Gastrocnemius medialis (tissue), 4 donors: ENCODE results near the gene OPA1. TPM values are rescaled to one million over a fixed set of nuclear protein-coding genes. Genes with fewer than 3 reads are reported as not detected.

Source experiments
- ATAC-seq, 2 donors: fragments of 150-250 bp; one replicate each; pipeline ENCODE4 v1.9.1; 2016
- DNase-seq, 2 donors: peaks; one replicate each; pipeline ENCODE4 v3.0.0-alpha.2; 2019
- H3K27ac ChIP-seq, 4 donors: fragments of 200-600 bp; sonication (generic); 1 replicate in 1 of 4; 2 replicates in 3 of 4; pipeline ENCODE4 v1.5.1; 2016 to 2018; ENCODE audit warnings: mild to moderate bottlenecking in 2 of 4, moderate library complexity in 1 of 4
- H3K27me3 ChIP-seq, 3 donors: fragments of 200-600 bp; sonication (generic) in 2 of 3; 1 replicate in 1 of 3; 2 replicates in 2 of 3; pipeline versions ENCODE4 v1.5.1 to v1.6.0; 2016 to 2019; ENCODE audit warnings: mild to moderate bottlenecking in 1 of 3, moderate library complexity in 1 of 3
- H3K36me3 ChIP-seq, 2 donors: fragments of 200-600 bp; sonication (generic) in 1 of 2; one replicate each; pipeline ENCODE4 v1.5.1; 2017 to 2018
- H3K4me1 ChIP-seq, 2 donors: fragments of 200-600 bp; sonication (generic) in 1 of 2; one replicate each; pipeline ENCODE4 v1.5.1; 2016 to 2017; ENCODE audit warnings: mild to moderate bottlenecking in 2 of 2
- H3K4me3 ChIP-seq, 4 donors: fragments of 200-600 bp; sonication (generic) in 3 of 4; 1 replicate in 1 of 4; 2 replicates in 3 of 4; pipeline ENCODE4 v1.5.1; 2016 to 2019; ENCODE audit warnings: mild to moderate bottlenecking in 2 of 4
- H3K9me3 ChIP-seq, 3 donors: fragments of 200-600 bp; sonication (generic) in 2 of 3; 1 replicate in 1 of 3; 2 replicates in 2 of 3; pipeline ENCODE4 v1.5.1; 2016 to 2019
- POLR2A ChIP-seq, 2 donors: fragments of 450-650 bp; IDR thresholded peaks; one replicate each; pipeline ENCODE4 v1.6.1; 2017; ENCODE audit warnings: antibody characterized with exemption in 2 of 2, mild to moderate bottlenecking in 2 of 2, moderate library complexity in 2 of 2
- in situ Hi-C, 4 donors: fragments of 200-750 bp; cut with MboI; loops; one replicate each; pipeline versions ENCODE4 v1.15.0 to v1.8.0; 2017; ENCODE audit warnings: low sequenced_read_pairs in 4 of 4
- intact Hi-C: fragments of 100-400 bp; cut with DNase I; formaldehyde crosslinking; loops from one replicate; pipeline ENCODE4 v1.15.1; 2023; ENCODE audit warnings: low total_unique reads
- total RNA-seq, 4 donors: library from RNA; depleted of rRNA; stranded (reverse); fragments of >200 nt; gene quantifications; one replicate each; pipeline versions ENCODE4 v1.1.0 to v1.2.3, GENCODE V29; 2016
- TF ChIP-seq, protein P1 (sequence below), 5 experiments: fragments of 450-650 bp in 3 of 5; fragments of 200-600 bp in 2 of 5; sonication (generic) in 2 of 5; IDR thresholded peaks in 4 of 5; conservative IDR thresholded peaks in 1 of 5; 1 replicate in 4 of 5; 2 replicates in 1 of 5; pipeline ENCODE4 v1.5.1; 2016 to 2019; ENCODE audit warnings: antibody characterized with exemption in 5 of 5, mild to moderate bottlenecking in 3 of 5, moderate library complexity in 3 of 5

OPA1 gene
- total RNA-seq, 4 donors from 2014 or later, result 59.8 to 78.2 (median 72.2) TPM

DNA sequence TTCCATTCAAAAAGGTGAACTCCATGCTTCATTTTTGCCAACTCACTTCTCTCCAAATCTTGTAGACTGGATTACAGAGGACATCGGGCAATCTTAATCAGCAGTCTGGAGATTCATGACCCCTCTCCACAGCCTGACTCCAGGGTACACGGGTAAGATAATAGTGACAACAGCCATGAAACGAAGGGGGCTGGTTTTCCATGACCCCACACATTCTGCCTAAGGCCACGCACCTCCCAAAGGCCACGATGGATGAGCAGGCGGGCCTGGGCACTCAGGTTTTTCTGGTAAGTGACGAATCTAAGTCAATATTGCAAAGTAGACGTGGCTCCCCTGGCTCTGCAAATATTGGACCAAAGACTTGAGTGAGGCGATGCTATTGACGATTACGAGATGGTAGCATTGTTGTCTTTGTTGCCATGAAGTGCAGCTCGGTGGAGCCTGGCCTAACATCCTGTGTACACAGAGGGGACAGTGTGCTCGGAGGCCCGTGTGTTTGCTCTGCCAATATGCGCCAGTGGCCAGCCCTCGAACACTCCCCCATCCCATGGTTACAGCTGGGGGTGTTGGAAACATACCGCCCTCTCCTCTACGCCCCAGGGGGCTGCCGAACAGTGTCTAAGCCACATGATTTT, 119.1 kb downstream of the OPA1 start:
- no peak for TF ChIP-seq POLR2A (IDR thresholded peaks at IDR 0.05)
- TF ChIP-seq, protein P1, sequence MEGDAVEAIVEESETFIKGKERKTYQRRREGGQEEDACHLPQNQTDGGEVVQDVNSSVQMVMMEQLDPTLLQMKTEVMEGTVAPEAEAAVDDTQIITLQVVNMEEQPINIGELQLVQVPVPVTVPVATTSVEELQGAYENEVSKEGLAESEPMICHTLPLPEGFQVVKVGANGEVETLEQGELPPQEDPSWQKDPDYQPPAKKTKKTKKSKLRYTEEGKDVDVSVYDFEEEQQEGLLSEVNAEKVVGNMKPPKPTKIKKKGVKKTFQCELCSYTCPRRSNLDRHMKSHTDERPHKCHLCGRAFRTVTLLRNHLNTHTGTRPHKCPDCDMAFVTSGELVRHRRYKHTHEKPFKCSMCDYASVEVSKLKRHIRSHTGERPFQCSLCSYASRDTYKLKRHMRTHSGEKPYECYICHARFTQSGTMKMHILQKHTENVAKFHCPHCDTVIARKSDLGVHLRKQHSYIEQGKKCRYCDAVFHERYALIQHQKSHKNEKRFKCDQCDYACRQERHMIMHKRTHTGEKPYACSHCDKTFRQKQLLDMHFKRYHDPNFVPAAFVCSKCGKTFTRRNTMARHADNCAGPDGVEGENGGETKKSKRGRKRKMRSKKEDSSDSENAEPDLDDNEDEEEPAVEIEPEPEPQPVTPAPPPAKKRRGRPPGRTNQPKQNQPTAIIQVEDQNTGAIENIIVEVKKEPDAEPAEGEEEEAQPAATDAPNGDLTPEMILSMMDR (IDR thresholded peaks at IDR 0.05 in 4 of 5, conservative IDR thresholded peaks at IDR 0.05 in 1 of 5), result no peak
- H3K36me3 ChIP-seq, result no peaks in the 10 kb centered on the region
- no peak for DNase-seq
- no peaks in the 10 kb centered on the region for H3K27me3 ChIP-seq
- in situ Hi-C loops, result no loop called here
- no peak for ATAC-seq
- H3K4me1 ChIP-seq, result peaks cover 0 to 6% of the 10 kb centered on the region in 2 donors
- H3K4me3 ChIP-seq, result no peak overlapping the region
- H3K9me3 ChIP-seq, result peaks cover 0 to 5% (median 0%) of the 10 kb centered on the region in 3 donors
- intact Hi-C loops, result no loop called here
- no peak overlapping the region for H3K27ac ChIP-seq

DNA sequence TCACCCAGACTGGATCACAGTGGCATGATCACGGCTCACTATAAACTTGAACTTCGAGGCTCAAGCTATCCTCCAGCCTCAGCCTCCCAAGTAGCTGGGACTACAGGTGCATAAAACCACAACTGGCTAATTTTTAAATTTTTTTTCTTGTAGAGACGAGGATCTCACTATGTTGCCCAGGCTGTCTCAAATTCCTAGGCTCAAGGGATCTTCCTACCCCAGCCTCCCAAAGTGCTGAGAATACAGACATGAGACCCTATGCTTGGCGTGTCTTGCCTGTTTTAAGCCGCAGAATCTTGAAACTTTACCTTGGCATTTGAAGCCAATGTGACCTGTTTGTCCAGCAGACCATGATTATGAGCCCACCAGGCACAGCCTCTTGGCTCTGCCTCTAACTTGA, 119.9 kb downstream of the OPA1 start:
- intact Hi-C loops, result no loop called here
- Histone ChIP-seq H3K36me3 (no peaks in the 10 kb centered on the region), H3K4me1 (peaks cover 0 to 6% of the 10 kb centered on the region in 2 donors), H3K9me3 (peaks cover 0 to 5% (median 0%) of the 10 kb centered on the region in 3 donors), H3K27me3 (no peaks in the 10 kb centered on the region), H3K27ac (no peak overlapping the region), H3K4me3 (no peak overlapping the region)
- DNase-seq (no peak), ATAC-seq (no peak)
- in situ Hi-C loops, result no loop called here
- TF ChIP-seq, protein P1 (IDR thresholded peaks at IDR 0.05 in 4 of 5, conservative IDR thresholded peaks at IDR 0.05 in 1 of 5), result no peak
- TF ChIP-seq POLR2A (IDR thresholded peaks at IDR 0.05), result no peak

DNA sequence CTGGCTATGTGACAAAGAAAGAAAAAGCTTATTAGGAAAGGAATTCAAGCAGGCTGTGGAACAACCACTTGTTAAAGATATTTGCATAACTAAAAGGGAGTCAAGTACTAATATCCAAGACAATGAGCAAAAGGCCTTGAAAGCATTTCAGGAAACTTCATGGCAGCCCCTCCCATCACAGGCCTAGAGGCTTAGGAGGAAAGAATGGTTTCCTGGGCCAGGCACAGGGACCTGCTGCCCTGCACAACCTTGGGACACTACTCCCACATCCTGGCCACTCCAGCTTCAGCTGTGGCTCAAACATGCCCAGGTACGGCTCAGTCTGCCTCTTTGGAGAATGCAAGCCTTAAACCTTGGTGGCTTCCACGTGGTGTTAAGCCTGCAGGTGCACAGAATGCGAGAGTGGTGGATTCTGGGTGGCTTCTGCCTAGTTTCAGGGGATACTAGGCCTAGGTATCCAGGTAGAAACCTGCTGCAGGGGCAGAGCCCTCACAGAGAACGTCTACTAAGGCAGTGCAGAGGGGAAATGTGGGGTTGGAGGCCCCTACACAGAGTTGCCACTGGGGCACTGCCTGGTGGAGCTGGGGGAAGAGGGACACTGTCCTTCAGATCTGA, 121.6 kb downstream of the OPA1 start:
- no peaks in the 10 kb centered on the region for H3K36me3 ChIP-seq
- H3K27ac ChIP-seq, result no peak overlapping the region
- no peaks in the 10 kb centered on the region for H3K27me3 ChIP-seq
- no peak for ATAC-seq
- TF ChIP-seq, protein P1 (IDR thresholded peaks at IDR 0.05 in 4 of 5, conservative IDR thresholded peaks at IDR 0.05 in 1 of 5), result no peak
- TF ChIP-seq POLR2A (IDR thresholded peaks at IDR 0.05), result no peak
- H3K9me3 ChIP-seq, result peaks cover 0 to 5% (median 0%) of the 10 kb centered on the region in 3 donors
- H3K4me3 ChIP-seq, result no peak overlapping the region
- intact Hi-C loops, result no loop called here
- no peaks in the 10 kb centered on the region for H3K4me1 ChIP-seq
- in situ Hi-C loops, result no loop called here
- no peak for DNase-seq

DNA sequence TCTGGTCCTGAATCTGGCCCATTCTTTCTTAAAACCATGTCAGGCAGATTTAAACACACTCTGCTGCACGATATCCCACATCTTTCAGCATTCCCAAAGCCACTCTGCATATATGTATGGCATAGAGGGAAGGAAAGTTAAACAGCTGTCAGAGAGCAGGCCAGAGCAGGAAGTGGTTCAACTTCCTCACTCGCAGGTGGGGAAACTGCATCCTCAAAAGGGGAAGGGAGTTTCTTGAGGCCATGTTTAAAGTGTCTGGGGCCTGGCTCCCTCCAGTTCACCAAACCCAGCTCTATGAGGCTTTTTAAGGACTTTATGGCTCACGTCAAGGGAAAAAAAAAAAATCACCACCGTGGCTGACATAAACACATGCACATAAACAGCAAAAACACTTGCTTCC, 123.1 kb downstream of the OPA1 start:
- ATAC-seq (no peak), DNase-seq (no peak)
- Histone ChIP-seq H3K4me1 (no peaks in the 10 kb centered on the region), H3K9me3 (peaks cover 0 to 8% (median 0%) of the 10 kb centered on the region in 3 donors), H3K4me3 (no peak overlapping the region), H3K27ac (no peak overlapping the region), H3K36me3 (no peaks in the 10 kb centered on the region), H3K27me3 (no peaks in the 10 kb centered on the region)
- no peak for TF ChIP-seq POLR2A (IDR thresholded peaks at IDR 0.05)
- TF ChIP-seq, protein P1 (IDR thresholded peaks at IDR 0.05 in 4 of 5, conservative IDR thresholded peaks at IDR 0.05 in 1 of 5), result no peak
- in situ Hi-C loops (no loop called here), intact Hi-C loops (no loop called here)
